DMS153 treated with DMSO at 0.1 percent for 48 hours (cell line): ENCODE results near the gene HCLS1.

Experiments
- DNase-seq: peaks from one replicate; lab custom pipeline; 2025; ENCODE audit not compliant: unreplicated experiment; lab: John Stamatoyannopoulos, UW

HCLS1 gene

DNA sequence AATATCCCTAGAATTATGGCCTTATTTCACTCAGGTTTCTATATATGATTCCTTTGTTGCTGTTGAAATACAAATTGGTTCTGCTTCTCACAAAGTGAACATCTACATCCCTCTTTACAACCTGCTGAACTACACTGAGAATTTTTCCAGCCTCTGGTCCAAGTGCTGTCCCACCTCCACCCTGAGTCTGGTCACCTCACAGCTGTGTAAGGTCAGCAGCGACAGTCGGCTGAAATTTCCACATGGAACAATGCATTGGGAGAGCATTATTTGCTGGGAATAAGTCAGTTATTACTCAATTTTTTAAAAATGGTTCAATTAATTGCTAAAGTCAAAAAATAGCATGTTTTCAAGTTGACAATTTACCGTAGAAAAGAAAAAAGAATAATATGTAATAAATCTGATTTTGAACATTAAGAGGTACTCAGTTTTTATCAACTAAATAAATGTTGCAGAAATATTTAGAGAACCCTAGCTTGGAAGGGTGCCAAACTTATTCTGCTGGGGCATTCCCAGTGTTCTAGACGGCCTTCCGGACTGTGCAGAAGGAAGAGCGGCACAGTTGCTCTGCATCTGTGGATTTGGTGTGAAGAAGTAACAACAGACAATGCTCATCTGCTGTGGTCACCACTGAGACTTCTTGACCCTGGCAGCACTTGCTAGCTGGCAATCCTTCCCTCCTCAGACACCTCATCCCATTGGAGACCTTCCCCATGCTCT is 1.8 kb downstream of the HCLS1 start:
- no peak for DNase-seq

DNA sequence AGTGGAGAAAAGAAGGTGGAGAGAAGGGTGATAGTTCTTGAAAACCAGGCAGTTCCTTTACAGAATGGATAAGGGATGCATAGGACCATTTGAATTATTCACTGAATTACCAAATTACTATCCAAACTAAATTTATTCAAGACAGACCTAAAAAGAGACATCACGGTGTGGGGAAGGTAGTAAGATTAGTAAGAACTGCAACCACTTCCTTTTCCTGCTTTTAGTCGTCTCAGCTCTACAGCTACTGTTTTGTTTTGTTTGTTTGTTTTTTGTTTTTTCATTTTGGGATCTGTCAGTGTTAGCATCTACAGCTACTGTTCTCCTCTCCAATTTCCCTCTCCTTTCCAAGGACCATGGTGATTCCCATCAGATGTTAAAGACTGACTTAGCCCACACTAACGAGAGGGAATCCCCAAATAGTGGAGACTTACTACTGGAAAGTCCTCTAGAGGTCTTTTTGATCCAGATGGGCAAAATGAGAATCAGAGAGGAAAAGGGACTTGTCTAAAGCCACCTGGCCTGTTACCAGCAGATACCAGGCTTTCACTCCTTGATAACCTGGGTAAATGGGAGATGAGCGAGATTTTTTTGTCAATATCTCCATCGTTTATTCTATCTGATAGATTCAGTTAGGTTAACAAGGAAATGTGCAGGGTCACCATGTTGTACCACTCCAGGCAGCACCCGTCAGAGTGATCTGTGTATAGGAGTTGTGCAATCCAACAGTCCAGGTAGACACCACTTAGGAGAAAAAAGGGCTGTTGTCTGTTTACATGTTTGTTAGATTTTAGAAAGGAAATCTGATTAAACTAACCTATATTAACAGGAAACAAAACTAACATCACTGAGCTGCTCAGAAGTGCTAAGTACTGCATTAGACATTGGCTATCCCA is 6.0 kb downstream of the HCLS1 start:
- DNase-seq = no peak

DNA sequence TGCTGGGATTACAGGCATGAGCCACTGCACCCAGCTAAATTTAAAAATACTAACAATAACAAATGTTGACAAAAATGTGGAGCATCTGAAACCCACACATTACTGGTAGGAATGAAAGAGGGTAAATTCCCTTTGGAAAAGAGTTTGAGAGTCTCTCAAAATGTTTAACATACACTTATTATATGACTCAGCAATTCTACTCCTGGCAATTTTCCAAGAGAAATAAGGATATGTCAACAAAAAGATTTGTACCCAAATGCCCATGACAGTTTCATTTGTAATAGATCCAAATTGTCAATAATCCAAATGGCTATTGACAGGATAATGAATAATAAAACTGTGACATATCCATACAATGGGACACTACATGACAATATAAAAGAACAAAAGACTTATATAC is 9.0 kb downstream of the HCLS1 start:
- peak; percentile 16 for DNase-seq

DNA sequence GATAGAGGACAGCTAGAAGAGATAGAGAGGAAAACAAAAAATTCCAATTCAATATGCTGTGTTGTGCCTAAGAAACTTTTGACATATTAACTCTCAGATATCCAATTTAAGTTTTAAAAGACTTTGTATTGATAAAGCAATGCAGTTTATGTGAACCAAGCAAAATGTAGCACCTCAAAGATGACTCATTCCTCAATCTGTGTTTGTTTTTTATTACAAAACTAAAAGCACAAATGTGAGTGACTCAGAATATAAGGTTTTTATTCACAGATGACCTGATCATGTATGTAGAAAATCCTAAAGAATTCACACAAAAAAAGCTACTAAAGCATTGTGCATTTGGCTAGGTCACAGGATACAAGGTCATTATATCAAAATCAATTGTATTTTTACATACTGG is 11.1 kb downstream of the HCLS1 start:
- DNase-seq = no peak

DNA sequence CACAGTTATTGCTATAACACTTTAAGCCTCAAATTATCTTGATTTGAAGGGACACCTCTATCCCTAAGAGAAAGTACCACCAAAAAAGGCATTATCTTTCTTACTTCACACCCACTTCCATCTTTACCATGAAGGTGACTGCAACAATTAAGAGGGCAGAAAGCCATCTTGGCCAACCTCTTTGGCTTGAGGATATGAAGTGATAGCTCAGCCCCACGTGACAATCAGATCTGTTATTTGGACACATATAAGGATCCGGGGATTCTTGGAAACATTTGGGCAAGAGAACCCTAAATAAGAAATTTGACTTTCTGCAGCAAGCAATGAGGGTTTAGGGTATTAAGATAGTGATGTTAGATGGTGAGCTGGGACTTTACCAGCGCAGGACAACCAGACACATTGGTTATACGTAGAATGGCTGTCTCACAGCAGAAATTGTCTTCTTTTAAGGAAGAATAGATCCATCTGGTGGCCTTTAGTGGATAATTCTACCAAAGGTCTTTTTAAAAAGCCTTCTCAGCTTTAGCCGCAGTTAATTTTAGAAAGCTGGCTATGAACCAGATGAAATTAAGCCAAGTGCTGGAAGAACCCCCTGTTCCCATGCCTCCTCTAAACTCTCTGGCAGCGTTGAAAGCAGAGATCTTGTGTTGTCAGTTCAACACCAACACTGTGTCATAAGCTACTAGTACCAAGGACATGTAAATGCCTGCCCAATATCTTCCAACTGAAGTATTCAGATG is 12.3 kb downstream of the HCLS1 start:
- no peak for DNase-seq

DNA sequence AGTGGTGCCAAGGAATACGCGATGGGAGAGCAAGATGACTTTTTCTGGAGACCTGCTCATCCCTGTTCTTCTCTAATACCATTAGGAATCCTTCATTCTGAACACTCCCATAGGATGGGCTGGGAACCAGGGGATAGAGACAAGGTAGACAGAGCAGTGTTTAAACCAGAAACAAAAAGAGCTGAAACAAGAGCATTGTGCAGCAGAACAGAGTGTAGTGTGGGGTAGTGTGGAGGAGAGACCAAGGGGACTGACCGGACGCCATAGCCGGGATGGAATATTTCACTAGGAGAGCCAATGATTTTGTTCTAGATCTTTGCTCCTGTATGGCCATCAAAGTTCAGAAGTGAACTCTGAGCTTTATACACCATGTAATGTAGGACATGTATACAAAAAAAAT is 15.6 kb downstream of the HCLS1 start:
- no peak for DNase-seq

DNA sequence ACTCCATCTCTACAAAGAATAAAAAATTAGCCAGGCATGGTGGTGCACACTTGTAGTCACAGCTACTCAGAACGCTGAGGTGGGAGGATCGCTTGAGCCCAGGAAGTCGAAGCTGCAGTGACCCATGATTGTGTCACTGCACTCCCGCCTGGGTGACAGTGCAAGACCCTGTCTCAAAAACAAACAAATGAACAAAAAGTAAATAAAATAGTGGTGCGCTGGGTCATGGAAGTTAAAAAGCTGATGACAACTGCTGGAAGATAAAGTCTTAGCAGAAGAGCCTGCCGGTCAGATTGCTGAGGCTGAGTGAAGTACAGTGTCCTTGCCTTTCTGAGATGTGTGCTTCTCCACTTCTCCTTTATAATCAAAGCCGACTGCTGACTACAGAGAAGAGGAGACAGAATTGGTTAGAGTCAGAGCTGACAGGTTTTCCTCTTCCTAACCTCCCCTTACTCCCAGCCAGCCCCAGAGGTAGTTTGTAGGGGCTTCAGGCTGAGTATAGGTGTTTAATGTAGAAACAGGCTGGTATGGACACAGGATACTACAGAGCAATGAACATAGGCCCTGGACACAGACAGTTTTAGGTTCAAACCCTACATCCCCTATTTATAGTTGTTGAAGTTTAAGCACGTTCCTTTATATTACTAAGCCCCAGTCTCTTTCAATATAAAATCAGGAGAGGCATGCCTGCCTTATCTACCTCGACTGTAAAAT is 17.9 kb downstream of the HCLS1 start:
- DNase-seq = no peak

DNA sequence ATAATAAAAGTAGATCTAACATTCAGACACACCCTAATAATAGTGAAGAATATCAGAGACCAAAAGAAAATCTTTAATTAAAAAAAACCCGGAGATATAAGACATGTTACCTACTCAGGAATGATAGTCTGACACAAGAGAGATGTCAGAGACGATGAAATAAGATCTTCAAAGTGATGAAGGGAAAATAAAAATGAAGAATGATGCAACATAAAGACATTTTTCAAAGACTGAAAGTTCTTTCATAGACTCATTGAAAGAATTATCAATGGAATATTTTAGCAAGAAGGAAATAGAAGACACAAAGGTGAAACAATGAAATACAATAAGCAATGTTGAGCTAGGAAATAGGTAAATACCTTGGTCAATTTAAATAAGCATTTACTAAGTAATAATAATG is 19.6 kb downstream of the HCLS1 start:
- no peak for DNase-seq

DNA sequence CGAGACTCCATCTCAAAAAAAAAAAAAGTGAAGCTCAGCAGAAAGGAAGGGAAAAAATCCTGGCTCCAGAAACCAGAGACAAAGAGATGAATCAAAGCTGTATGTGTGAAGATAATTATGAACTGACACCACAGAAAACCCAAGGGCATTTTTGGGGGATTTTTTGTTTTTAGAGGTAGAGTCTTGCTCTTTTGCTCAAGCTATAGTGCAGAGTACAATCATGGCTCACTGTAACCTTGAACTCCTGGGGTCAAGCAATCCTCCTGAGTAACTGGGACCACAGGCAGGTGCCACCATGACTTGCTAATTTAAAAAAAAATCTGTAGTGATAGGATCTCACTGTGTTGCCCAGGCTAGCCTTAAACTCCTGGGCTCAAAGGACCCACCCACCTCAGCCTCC is 22.8 kb downstream of the HCLS1 start:
- no peak for DNase-seq

DNA sequence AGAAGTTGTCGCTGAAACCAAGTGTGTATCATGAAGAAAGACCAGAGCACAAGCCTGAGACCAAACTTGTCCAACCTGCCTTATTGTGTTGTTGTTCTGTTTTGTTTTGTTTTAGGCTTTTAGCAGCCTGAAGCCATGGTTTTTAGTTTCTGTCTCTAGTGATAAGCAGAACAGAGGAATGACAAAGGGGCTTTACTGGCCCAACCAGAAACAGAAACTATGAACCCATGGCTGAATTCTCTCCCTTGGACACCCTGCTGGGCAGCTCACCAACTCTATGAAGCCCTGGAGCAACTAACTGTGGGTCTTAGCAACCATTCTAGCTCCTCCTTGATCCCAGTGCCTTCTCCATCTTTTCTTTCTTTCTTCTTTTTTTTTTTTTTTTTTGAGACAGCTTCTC is 30.3 kb downstream of the HCLS1 start:
- DNase-seq = no peak

DNA sequence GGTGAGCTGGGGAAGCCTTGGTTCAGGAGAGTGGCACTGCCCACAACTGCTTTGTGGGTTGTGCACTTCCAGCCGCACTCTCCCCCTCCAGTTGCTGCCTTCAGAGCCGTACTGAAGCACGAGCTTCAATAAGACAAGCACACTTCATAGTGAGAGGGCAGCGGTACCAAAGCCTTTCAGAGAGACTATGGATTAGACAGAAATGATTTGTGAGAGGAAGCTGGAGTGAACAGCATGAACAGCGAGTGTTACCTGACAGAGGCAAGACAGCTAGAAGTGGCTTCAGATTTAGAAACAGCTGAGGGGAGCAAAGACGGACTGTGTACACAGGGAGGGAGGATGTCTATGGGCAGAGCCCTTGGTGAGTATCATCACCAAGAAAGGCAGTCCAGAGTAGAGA is 31.1 kb downstream of the HCLS1 start:
- DNase-seq = no peak

DNA sequence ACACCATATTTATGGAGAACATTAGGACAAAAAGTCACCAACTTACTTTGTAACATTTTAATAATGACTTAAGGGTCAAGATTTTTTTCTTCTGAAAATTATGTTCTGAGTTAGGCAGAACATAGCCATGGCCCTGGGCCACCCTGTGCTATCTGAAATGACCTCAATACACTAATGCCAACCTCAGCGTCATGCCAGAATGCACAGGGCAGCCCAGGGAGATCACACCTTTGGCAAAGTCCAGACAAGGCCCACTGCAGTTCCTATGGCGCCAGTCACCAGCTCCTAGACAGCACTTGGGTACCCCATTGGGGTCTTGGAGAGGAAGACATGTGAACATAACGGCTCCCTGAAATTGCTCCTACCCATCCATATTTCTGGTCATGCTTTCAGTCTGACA is 33.1 kb downstream of the HCLS1 start:
- DNase-seq = no peak

DNA sequence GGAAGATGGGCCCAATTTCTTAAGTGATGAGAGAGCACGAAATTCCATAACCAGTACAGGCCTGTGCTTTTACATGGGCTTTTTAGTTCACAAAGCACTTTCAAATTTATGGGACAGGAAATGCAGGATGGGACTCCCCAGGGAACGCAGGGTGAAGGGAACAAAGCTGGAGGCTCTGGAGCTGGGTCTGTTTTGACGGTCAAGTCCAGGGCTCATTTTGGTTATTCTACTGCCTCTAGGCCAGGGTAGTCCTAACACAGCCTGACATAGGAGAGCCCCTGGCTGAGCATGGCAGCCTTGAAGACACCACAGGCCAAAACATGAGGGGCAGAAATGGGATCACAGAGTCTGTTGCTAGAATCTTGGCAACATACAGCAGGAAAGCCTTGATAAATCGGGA is 33.5 kb downstream of the HCLS1 start:
- DNase-seq = no peak

DNA sequence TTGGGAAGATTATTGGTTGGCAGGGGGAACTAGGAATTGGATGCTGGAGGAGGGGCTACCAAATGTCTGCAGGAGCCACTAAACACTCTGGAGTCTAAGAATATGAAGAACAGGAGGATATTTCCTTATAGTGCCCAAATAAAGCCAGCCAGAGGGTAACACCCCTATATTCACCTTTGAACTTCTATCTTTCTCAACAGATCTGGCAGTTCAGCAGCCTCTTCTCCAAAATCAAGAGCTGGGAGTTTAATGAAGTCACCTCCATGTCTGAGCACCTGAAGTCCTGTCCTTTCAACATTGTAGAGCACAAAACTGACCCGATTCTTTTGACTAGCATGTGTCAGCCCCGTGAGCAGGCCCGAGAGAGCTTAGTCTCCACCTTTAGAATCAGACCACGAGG is 34.2 kb downstream of the HCLS1 start:
- DNase-seq = no peak

DNA sequence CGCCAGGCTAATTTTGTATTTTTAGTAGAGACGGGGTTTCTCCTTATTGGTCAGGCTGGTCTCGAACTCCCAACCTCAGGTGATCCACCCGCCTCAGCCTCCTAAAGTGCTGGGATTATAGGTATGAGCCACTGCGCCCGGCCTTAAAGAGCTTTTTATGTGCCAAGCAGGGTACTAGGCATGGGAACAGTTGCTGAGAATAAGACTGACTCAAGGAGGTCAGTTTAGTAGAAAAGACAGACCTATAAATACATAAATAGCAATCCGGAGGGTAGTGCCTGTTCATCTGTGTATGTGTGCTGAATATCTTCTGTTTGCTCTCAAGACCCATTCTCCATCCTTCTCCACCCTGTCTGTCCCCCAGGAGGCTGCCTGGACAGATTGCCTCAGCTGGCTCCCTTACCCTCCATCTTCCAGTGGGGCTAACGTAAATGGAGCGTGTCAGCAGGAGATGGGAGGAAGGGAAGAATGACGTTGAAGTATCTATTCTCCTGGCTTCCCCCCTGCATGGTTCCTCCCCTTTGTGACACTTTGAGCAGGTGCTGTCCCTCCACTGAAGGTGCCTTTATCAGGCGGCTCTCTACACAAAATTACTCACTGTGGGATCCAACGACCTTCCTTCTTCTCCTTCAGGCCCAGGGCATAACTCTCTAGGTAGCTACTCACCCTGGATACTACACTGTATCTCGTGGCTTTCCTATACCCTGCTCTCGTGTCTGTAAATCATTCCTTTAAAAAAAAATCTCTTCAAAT is 36.4 kb downstream of the HCLS1 start:
- DNase-seq = no peak

DNA sequence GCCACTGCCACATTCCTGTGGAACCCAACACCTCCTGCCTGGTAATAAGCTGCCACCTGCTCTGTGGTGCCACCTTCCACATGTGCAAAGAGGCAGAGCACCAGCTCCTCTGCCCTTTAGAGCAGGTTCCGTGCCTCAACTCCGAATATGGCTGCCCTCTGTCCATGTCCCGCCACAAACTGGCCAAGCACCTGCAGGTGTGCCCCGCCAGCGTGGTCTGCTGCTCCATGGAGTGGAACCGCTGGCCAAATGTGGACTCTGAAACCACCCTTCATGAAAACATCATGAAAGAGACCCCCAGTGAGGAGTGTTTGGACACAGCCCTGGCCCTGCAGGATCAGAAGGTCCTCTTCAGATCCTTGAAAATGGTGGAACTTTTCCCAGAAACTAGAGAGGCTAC is 39.2 kb downstream of the HCLS1 start:
- no peak for DNase-seq

DNA sequence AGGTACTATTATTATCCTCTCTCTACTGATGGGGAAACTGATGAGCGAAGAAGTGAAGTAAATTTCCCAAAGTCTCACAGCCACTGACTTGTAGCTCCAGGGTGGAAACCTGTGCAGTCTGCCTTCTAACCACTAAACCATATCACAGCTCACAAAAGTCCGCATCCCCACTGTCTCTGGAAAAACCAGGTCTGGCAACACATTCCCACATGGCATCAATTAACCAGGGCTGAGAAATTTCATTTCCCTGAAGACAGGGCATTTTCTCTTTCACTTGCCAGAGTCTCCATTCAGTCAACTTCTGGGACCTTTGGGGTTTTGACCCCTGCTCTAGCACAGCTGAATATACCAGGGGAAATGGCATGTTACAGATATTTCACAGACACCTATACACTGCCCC is 41.0 kb downstream of the HCLS1 start:
- DNase-seq = no peak

DNA sequence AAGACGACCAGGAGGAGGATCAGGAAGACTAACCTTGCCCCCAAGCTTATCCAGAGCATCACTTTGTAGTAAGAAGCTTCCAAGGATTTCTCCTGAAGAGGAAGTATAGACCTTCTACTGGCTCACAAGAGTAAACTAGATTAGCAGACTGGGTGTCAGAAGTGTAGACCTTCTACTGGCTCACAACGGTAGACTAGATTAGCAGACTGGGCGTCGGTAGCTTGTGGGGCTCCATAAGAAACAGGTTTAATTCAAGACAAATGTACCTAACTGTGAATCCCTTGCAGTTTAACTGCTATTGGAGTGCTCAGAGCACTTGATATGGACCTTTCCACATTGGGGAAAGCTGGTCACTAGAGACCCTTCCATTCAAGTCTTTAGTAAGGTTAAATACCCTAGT is 54.6 kb downstream of the HCLS1 start:
- no peak for DNase-seq

DNA sequence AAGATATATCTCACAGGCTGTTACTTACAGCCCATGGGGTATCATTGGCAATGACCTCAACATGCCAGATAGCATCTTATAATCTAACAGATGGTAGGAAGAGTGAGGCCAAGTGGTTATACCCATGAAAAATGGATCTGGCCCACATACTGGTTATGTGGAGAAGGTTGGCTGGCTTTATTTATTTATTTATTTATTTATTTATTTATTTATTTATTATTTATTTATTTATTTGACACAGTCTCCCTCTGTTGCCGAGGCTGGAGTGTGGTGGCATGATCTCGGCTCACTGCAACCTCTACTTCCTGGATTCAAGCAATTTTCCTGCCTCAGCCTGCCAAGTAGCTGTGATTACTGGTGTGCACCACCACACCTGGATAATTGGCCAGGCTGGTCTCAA is 55.9 kb downstream of the HCLS1 start:
- no peak for DNase-seq

DNA sequence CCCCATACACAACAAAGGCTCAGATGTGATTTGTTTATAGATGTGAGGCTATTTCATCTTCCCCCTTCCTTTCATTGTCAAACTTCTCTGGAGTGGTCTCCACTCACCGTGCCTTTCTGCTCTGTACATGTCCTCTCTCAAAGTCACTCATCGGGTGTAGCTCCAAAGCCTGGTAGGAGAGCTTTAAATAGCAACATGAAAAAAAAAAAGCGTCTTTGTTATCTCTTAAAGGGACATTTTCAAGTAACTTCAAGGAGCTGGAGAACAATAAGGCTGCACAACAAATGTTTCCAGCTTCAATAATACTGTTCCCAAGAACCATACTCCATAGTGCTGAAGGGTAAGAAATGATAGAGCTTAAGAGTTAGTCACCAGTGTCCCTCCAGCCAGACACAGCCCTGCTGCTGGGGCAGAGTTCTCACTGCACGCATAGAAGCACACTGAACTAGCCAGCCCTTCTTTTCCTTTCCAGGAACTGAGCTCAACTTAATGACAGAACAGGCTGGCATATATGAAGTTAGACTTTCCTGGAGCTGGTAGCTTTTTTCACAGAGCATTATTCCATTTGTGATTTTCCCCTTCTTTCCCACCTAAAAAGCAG is 59.4 kb downstream of the HCLS1 start:
- DNase-seq = no peak
